Lung (tissue), 12 donors: ENCODE measurements around the gene PXDN. TPM values are rescaled to one million over a fixed set of nuclear protein-coding genes. Genes with fewer than 3 reads are reported as not detected.

Experiments used
- ATAC-seq: fragments of 200-7000 bp; cut with Tn5 transposase; one replicate; pipeline ENCODE4 v1.9.1; 2020; ENCODE audit warnings: moderate number of reproducible peaks; ENCODE audit not compliant: insufficient read depth, low FRiP score
- DNase-seq, 3 donors: peaks; one replicate each; pipeline ENCODE4 v3.0.0-alpha.2; 2013 to 2017
- H3K27ac ChIP-seq, 2 donors: one replicate each; pipeline ENCODE4 v1.5.1; 2013; ENCODE audit warnings: mild to moderate bottlenecking in 2 of 2, moderate library complexity in 2 of 2, control low read depth in 1 of 2, inconsistent platforms in 1 of 2, low read depth in 1 of 2, low read length in 1 of 2
- H3K27me3 ChIP-seq, 3 donors: one replicate each; pipeline ENCODE4 v1.5.1; 2013; ENCODE audit warnings: low read length in 2 of 3; ENCODE audit not compliant: control insufficient read depth in 3 of 3, insufficient read depth in 3 of 3
- H3K36me3 ChIP-seq, 4 donors: one replicate each; pipeline ENCODE4 v1.5.1; 2013; ENCODE audit warnings: low read length in 4 of 4, mild to moderate bottlenecking in 1 of 4, moderate library complexity in 1 of 4; ENCODE audit not compliant: control insufficient read depth in 4 of 4, insufficient read depth in 4 of 4
- H3K4me1 ChIP-seq, 5 donors: one replicate each; pipeline ENCODE4 v1.5.1; 2013; ENCODE audit warnings: low read length in 5 of 5, mild to moderate bottlenecking in 2 of 5, moderate library complexity in 1 of 5; ENCODE audit not compliant: control insufficient read depth in 5 of 5, insufficient read depth in 5 of 5
- H3K4me3 ChIP-seq: one replicate; pipeline ENCODE4 v1.5.1; 2013; ENCODE audit warnings: mild to moderate bottlenecking, control low read depth, moderate library complexity
- H3K9ac ChIP-seq, 2 donors: one replicate each; pipeline ENCODE4 v1.5.1; 2013; ENCODE audit warnings: low read length in 2 of 2, control low read depth in 1 of 2; ENCODE audit not compliant: insufficient read depth in 1 of 2
- H3K9me3 ChIP-seq, 4 donors: one replicate each; pipeline ENCODE4 v1.5.1; 2013; ENCODE audit warnings: low read length in 3 of 4, mild to moderate bottlenecking in 1 of 4, moderate library complexity in 1 of 4; ENCODE audit not compliant: control insufficient read depth in 4 of 4, insufficient read depth in 3 of 4
- WGBS, 2 donors: extraction: QIAGEN DNeasy Blood & Tissue Kit; methylation state at CpG; one replicate each; pipeline ENCODE4 v1.1.7; 2013; 5-methylcytosine and 5-hydroxymethylcytosine counted together
- polyA plus RNA-seq, 2 donors: library from polyadenylated mRNA; stranded (reverse); fragments of 200-250 nt; gene quantifications; one replicate each; pipeline ENCODE4 v1.2.1, GENCODE V29; 2013
- total RNA-seq, 2 donors: library from RNA; depleted of rRNA in 1 of 2; stranded (reverse); fragments of >200 nt in 1 of 2; gene quantifications; one replicate each; pipeline ENCODE4 v1.2.1, GENCODE V29; 2014 to 2021
- TF ChIP-seq, protein P1 (sequence below): IDR thresholded peaks from 2 replicates; pipeline ENCODE4 v1.5.1; 2012; ENCODE audit warnings: mild to moderate bottlenecking; ENCODE audit errors: control extremely low read depth, extremely low read depth
- donor health status: control.
- donor health status: control.
- donor health status: Bipolar disorder and iron deficiency.
- donor health status: healthy.
- donor health status: DM: yes; HTN: yes; CAD: no.

PXDN gene
- total and polyA plus RNA-seq, 4 donors: 10.6 to 198 (median 45.1) TPM

DNA sequence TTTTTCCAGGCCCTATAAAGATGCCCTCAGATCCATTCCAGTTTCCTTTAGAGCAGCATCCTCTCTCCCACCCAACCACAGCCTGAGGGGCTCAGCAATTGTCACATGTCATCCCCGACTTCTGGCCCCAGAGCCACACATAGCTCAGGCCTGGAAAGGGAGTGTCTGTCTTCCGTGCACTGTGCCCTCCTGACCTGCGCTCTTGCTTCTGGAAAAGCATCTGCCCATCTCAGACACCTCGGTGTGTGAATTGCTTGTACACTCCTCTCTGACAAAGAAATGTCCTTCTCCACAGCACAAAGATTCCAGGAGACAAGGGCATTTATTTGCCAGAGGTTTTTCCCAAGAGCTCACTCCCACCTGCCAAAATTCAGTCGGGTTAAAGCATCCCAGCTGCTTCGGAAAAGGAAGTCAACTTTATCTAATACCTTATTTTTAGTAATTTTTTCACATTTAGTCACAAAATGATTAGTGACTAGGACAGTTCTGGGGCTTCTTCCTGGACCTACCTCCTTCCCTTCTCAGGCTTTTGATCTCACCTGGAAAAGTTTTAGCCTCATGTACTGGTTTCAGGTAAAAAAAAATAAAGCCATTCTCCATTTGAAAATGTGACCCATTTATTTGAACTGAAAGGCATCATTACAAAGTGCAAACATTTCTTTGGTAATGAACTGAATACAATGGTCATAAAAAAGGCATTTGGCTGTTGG lies 112.9 kb downstream of the PXDN start:
- Histone ChIP-seq H3K4me3 (no peak overlapping the region), H3K9me3 (no peaks in the 10 kb centered on the region), H3K9ac (no peak overlapping the region), H3K4me1 (peaks cover 0 to 15% (median 7%) of the 10 kb centered on the region in 5 donors), H3K27ac (no peak overlapping the region), H3K36me3 (peaks cover 3 to 55% (median 28%) of the 10 kb centered on the region in 4 donors), H3K27me3 (no peaks in the 10 kb centered on the region)
- no peak for DNase-seq
- WGBS, 2 donors: 83 to 85% methylated on average over 6 of the region's 6 CpGs
- TF ChIP-seq, protein P1, sequence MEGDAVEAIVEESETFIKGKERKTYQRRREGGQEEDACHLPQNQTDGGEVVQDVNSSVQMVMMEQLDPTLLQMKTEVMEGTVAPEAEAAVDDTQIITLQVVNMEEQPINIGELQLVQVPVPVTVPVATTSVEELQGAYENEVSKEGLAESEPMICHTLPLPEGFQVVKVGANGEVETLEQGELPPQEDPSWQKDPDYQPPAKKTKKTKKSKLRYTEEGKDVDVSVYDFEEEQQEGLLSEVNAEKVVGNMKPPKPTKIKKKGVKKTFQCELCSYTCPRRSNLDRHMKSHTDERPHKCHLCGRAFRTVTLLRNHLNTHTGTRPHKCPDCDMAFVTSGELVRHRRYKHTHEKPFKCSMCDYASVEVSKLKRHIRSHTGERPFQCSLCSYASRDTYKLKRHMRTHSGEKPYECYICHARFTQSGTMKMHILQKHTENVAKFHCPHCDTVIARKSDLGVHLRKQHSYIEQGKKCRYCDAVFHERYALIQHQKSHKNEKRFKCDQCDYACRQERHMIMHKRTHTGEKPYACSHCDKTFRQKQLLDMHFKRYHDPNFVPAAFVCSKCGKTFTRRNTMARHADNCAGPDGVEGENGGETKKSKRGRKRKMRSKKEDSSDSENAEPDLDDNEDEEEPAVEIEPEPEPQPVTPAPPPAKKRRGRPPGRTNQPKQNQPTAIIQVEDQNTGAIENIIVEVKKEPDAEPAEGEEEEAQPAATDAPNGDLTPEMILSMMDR: no peak
- no peak for ATAC-seq

GRCh38 chr2:1628893-1629292 lies 115.4 kb downstream of the PXDN start:
- no peak overlapping the region for H3K27ac ChIP-seq
- peak; percentile 51 for ATAC-seq
- no peaks in the 10 kb centered on the region for H3K27me3 ChIP-seq
- H3K9me3 ChIP-seq: no peaks in the 10 kb centered on the region
- 16 to 55% methylated on average over 2 of the region's 2 CpGs for WGBS, 2 donors
- H3K4me3 ChIP-seq: no peak overlapping the region
- H3K36me3 ChIP-seq: peaks cover 0 to 35% (median 16%) of the 10 kb centered on the region in 4 donors
- DNase-seq: peak; percentile 78 to 93 (median 89)
- no peak overlapping the region for H3K9ac ChIP-seq
- H3K4me1 ChIP-seq: peaks cover 0 to 15% (median 10%) of the 10 kb centered on the region in 5 donors
- TF ChIP-seq, protein P1: no peak

GRCh38 chr2:1627628-1628381 lies 116.5 kb downstream of the PXDN start:
- Histone ChIP-seq H3K27me3 (no peaks in the 10 kb centered on the region), H3K9ac (no peak overlapping the region), H3K4me3 (no peak overlapping the region), H3K27ac (no peak overlapping the region), H3K36me3 (peaks cover 0 to 25% (median 9%) of the 10 kb centered on the region in 4 donors), H3K9me3 (no peaks in the 10 kb centered on the region), H3K4me1 (peaks cover 0 to 15% (median 10%) of the 10 kb centered on the region in 5 donors)
- TF ChIP-seq, protein P1: no peak
- WGBS, 2 donors: 77 to 82% methylated on average over 9 of the region's 9 CpGs
- no peak for DNase-seq
- ATAC-seq: no peak
